Ureter (tissue), 1 donor: ENCODE data around the gene CAMTA1. TPM values are rescaled to one million over a fixed set of nuclear protein-coding genes. Genes with fewer than 3 reads are reported as not detected.
A peak's percentile ranks its signal among the peaks of the same experiment; 100 is the strongest.
"Not testable (repeated sequence)": the region's sequence is repeated elsewhere in the genome, so short reads cannot be mapped to it uniquely, and the experiment has no call there.

Experiments used
- DNase-seq: peaks from one replicate; pipeline ENCODE4 v3.0.0-alpha.2; 2020; ENCODE audit warnings: low spot score
- total RNA-seq: library from RNA; stranded (reverse); gene quantifications from one replicate; pipeline ENCODE4 v1.2.4, GENCODE V29; 2023
- donor health status: DM: yes; HTN: yes; CAD: no.

Gene CAMTA1
- total RNA-seq, 1 donor from 2014 or later: 88.1 TPM

DNA sequence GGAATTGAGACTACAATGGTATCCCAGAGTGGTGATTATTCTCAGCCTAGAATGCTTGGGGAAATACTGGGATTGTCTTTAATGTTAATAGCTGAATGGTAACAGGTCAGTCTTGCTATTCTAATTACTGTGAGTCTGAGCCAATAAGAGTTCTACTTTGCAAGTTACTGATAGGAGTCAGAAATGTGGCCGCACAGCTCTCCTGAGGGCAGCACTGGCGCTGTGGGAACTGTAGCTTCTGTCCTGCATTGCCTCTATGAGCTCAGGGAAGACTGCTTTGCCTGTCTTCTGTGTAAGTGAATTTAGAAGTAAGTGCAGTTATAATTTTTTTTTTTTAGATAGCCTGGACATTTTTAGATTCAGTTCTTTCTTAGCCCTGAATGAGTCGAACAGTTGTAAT is 975.8 kb downstream of the CAMTA1 start:
- DNase-seq: no peak

DNA sequence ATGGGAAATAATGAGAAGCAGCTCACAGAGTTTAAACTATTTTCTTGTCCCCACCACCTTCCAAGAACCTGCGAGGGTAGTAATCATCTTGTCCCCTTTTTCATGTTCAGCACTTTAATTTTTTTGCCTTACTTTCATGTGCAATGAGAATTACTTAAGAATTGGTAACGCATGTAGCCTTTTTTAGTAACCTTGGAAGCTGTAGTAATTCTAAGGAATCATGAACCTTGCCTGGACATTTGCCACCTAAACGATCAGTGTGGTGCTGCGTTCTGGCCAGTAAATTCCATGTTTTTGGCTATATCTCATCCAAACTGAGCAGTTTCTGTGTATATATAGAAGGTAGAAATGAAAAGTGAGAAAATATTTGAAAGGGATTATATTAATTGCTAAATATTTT is 981.9 kb downstream of the CAMTA1 start:
- no peak for DNase-seq

DNA sequence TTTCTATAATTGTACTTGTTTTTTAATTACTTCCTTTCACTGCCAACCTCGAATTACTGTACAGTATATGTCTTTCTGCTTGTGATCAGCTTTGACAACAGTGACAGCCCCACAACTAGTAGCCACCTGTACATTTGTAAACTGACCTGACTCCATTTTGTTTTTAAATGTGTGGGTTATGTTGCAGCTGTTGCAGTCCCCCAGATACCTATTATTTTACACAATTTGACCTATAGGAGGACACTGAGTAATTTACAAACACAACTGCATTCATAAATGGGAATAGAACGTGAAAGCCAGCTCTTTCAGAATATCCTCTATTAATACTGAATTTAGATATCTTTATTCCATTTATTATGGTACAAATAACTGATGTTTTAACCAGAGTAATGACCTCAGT is 983.3 kb downstream of the CAMTA1 start:
- DNase-seq: no peak

DNA sequence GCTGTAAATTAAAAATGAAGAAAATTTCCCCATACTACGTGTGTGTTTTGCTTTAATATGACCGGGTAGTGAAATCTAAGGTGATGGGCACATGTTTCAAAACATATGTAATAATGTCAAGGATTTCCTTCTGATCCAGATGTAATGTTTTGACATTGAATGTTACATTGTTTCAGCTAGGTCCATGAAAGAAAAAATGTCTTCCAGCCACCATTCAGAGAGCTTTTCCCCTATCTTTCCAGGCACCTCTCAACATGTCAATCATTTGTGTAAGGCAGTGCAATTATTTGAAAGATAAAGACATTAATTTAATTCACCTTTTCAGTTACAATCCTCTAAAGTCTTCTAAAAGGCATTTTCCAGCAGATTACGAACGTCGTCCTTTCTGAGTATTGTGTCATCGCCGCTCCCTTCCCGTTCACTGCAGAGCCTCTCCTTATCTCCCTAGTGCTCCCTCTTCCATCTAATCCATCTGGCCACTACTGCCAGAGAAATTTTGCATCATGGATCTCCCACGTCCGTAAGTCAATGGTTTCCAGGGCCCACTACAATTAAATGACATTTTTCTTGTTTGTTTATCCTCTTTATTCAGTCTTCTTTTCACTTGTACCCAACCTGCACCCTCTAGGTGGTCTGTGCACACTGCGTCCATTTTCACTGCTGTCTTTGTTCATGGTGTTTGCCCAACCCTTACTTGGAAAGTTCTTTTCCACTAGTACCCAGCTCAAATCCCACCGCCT is 984.6 kb downstream of the CAMTA1 start:
- DNase-seq: no peak

DNA sequence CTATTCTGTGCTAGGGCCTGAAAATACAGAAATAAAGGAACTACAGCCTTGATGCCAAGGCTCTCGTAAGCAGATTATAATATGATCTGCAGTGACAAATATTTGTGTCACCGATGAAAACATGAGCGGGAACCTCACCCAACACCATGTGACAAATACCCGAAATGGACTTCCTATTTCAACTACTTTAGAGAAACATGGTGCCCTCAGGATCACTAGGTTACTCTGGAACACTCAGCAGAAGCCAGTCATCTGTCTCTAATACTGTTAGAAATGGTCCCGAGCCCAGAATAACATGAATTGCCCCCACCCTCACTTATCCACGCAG is 985.4 kb downstream of the CAMTA1 start:
- DNase-seq: no peak

DNA sequence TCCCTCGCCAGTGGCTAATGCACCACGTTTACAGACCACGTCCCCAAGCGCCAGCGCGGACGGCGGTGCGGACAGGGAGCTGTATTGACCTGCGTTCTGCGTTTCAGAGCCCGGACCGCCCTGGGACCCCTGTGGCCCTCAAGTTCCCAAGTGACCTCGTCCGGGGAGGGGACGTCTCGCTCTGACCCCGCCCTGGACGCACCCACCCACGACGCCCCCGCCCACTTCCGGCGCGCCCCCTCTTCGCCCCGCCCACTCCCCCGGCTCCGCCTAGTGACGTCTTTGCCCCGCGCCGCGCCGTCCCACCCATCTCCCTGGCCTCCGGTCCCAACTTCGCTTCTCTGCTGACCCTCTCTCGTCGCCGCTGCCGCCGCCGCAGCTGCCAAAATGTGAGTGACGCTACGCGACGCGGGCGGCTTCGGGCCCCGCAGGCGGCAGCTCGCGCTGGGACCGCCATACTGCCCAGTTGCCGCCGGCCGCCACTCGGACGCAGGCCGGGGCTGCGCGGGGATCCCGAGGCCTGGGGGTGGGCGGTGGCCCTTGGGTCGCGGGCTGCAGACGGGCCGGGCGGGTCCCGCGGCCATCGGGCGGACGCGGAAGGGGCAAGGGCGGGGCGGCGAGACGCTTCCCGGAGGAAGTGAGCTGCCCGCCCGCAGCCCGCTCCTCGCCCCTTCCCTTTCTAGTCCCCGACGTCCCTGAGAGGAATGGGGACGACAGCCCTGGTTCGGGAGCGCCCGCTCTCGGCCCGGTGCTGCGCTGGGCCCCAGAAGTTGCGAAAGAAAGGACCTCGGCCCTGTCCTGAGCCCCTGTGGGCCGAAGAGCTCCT is 986.0 kb downstream of the CAMTA1 start, which contains the start of gene VAMP3:
Gene VAMP3 (plus strand): TSS at position 300 of the 826 bp plus-strand sequence. CDS start 88 bp downstream, at position 388.
- peak; percentile 93 for DNase-seq

DNA sequence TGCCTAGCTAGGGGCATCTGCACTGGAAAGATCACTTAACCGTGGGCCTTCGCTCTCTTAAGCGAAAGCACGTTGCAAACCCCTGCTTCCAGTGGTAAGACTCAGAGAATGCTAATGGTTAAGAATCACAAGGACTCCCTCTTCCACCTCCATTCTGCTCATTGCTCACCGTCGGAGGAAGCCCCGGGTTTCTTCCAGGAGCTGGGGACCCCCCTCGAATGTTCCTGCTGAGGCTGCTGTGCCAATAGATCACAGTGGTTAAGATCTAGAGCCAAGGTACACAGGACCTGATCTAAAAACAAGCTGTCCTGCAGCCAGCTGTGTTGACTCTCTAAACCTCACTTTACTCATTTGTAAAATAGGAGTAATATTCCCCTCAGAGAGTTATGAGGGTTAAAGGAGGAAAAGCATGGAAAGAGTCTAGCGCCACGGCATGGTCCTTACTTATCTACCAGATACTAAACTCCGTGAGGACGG is 986.6 kb downstream of the CAMTA1 start:
- DNase-seq: no peak

DNA sequence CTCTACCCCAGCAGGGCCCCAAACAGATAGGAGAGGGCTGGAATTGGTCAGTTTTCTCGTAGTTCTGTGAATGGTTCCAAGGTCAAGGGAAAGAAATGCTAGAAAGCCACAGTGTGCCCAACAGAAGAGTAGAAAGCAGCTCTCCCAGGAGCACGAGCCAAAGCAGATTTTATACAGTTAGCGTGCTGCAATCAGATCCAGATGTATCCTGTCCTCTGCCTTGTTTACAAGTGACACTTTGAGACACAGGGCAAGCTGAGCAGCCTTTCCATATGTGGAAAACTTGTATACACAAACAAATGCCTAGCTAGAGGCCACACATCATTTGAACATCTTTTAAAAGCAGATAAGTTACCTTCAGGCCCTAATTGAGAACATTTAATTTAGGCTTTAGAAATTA is 992.3 kb downstream of the CAMTA1 start:
- DNase-seq: no peak

DNA sequence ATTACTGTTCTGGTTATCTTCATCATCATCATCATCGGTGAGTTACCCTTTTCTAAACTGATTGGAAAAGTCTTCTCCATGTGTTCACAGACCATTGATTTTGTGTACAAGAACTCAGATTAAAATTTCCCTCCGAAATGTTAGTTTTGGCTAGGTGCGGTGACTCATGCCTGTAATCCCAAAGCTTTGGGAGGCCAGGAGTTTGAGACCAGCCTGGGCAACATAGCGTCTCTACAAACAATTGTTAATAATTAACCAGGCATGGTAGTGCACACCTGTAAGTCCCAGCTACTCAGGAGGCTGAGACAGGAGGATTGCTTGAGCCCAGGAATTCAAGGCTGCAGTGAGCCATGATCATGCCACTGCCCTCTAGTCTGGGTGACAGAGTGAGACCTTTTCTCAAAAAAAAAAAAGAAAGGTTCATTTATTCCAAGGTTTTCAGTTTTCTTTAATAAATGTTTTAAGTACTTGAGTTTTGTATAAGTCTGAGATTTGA is 992.9 kb downstream of the CAMTA1 start:
- DNase-seq: no peak

DNA sequence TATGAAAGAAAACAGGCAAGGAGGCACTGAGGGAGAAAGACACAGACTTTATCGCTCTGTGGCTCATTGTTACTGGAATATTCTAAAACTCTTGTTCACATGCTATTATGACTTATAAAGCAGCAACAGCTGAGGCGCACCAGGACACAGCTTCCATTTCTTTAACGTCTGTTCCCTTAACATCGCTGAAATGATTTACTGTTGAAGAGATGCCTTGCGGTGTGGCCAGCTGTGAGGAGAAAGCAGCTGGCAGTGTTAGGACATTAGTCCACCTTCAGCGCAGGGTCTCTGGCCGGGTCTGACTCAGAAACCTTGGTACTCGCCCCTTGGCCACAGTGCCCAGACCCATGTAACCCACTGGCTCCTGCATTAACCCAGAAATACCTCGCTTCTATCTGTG is 995.7 kb downstream of the CAMTA1 start:
- no peak for DNase-seq

DNA sequence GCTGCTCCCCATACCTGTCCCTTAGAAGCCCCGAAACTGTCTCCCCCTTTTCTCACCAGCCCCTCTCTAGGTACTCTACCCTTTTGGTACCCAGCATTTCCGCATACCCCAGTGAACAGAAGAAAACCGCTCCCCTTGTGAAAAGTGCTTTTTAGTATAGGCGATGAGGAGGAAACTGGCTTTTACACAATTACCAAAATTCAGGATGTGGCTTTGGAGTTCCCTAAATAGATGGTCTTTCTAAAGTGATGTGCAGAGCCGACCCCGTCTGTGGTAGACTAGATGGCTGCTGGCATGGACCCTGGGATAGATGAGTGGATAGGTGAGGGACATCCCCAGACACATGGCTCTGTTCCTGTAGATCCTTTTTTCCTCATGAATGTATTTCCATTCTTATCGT is 996.2 kb downstream of the CAMTA1 start:
- DNase-seq: no peak

DNA sequence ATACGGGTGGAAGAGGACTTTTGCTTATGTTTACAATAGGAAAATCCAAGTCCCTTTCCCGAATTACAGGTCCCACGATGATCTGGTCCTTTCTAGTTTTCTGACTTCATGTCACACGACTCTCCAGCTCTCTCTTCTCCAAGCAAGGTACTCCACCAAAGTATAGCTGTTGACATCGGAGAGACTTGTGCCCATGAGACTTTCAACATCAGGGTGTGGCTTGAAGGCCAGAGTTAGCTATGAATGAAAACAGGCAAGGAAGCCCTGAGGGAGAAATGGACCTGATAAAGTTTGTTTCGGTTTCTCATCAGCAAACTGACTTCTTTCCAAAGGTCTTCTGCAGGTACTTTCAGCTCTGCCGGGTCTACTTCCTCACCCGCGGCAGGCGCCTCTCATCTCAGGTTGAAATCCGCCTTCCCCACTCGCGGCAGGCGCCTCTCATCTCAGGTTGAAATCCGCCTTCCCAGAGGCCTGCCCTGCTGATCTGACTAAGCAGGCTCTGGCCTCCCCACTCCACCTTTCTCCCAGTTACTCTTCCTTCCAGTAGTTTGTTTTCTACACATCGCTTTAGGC is 996.8 kb downstream of the CAMTA1 start:
- DNase-seq: no peak

DNA sequence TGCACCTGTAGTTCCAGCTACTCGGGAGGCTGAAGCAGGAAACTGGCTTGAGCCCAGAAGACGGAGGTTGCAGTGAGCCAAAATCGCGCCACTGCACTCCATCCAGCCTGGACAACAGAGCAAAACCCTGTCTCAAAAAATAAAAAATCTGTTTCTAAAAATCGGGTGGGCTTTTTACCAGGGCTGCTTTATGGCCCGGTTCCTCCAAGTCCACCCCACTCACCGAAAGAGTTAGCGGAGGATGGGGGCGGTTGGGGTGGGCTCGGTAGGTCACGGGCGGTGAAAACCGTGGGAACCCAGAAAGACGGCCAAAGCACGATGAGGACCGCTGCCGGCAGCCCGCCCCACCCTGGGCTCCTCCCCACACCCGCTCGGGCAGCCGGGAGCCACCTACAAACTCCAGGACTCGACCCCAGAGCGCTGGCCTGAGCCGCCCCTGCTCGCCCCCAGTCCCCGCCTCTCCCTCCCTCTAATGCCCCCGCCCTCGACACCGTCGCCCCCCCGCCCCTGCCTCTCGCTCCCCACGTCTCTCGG is 998.0 kb downstream of the CAMTA1 start:
- peak; percentile 70 for DNase-seq

DNA sequence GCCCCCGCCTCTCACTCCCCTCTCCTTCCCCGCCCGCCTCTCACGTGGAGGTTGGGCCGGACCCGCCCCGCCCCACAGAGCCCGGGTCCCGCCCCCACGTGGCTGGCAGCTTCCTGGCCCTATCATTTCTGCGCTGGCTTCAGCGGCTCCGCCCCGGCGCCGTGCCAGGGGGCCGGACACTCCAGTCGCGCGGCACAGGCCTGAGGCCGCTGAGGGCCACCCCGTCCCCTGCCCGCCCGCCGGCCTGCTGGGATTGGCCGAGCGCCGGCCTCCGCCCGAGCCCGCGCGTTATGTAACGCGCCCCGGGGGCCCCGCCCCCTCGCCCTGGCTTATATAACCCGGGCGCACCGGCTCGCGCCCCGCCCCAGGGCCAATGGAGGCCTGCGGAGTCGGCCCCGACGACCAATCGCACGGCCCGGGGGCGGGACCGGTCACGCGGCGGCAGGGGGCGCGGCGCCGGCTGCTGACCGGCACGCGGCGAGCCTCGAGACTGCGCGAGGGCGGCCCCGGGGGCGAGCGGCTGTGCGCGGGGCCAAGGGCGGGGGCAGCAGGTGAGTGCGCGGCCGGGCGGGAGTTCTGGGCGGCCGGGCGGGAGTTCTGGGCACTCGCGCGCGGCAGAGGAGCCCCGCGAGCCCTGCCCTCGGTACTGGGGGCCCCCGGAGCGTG is 998.7 kb downstream of the CAMTA1 start, which contains the start of gene PER3:
Gene PER3 (plus strand): TSS at position 466 of the 666 bp plus-strand sequence. CDS start 587 bp downstream, outside the sequence.
- DNase-seq: peak; percentile 97

DNA sequence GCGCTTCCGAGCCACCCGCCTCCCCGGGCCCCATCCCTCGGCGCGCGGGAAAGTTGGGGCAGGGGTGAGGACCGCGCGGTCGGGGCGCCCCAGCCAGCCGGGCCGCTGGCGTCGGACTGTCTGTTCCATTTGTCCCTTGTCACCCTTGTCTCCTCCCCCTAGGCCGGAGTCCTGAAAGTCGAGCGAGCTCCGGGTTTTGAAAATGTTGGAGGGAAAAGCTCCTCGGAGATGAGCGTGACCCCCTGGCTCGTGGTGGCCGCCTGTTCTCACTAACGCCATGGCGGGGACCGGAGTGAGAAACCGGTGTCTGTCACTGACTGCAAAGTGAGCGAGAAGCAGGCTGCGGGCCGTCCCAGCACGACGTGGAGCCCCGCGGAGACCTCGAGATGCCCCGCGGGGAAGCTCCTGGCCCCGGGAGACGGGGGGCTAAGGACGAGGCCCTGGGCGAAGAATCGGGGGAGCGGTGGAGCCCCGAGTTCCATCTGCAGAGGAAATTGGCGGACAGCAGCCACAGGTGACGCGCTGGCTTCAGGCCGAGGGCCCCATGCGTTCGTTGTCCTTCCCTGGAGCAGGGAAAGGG is 999.3 kb downstream of the CAMTA1 start:
- peak; percentile 57 for DNase-seq

DNA sequence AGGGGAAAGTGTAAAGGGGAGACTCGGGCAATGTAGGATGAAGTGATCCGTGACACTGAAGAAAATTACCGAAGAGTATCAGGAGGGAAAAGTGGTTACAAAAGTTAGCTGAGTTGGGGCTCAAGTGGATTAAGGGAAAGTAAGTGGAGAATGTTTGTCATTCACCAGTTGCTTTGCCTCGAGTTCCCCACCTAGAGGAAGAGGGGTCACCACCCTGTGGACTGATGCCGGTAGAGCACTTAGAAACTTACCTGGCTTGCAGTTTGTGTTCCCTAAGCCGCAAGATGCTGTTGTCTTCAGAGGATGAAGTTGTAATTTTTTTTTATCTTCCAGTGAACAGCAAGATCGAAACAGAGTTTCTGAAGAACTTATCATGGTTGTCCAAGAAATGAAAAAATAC is 999.9 kb downstream of the CAMTA1 start:
- no peak for DNase-seq

DNA sequence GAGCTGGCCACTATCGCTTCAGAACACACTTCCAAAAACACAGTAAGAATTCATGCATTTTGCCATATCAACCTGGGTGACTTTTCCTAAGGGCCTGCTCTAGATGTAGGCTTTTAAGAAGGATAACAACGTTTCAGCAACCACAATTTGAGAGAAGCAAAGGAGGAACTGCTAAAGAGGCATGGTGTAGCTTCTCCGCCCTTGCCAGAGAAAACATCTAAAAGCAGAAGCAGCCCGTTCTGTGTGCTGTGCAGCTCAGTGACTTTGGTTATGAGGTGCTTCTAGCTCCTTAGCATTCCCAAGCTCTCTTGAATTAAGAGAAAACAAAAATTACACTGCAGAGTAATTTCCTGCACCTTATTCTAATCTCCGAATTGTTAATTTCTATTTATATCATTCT is 1001.5 kb downstream of the CAMTA1 start:
- DNase-seq: no peak

DNA sequence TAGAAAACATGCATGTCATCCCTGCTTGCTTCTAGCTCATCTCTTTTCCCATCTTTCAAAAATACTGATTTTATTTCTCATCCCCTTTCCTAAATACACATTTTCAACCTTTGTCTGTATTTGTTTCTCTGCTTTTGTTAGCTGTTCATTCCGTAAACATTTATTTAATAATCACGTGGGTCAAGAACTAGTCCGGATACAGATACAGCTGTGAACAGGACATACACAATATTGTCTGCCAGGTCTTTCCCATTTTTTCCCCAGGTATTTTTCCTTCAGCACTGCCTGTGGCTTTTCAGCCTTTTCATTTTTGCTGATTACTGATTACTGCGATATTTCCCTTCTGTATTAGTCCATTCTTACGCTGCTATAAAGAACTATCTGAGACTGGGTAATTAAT is 1004.6 kb downstream of the CAMTA1 start:
- no peak for DNase-seq

DNA sequence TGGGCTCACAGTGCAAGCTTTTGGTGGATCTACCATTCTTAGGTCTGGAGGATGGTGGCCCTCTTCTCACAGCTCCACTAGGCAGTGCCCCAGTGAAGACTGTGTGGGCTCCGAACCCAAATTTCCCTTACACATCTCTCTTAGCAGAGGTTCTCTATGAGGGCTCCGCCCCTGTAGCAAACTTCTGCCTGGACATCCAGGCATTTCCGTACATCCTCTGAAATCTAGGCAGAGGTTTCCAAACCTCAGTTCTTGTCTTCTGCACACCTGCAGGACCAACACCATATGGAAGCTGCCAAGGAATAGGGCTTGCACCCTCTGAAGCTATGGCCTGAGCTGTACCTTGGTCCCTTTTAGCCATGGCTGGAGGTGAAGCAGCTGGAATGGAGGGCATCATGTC is 1005.8 kb downstream of the CAMTA1 start:
- not testable (repeated sequence) for DNase-seq

DNA sequence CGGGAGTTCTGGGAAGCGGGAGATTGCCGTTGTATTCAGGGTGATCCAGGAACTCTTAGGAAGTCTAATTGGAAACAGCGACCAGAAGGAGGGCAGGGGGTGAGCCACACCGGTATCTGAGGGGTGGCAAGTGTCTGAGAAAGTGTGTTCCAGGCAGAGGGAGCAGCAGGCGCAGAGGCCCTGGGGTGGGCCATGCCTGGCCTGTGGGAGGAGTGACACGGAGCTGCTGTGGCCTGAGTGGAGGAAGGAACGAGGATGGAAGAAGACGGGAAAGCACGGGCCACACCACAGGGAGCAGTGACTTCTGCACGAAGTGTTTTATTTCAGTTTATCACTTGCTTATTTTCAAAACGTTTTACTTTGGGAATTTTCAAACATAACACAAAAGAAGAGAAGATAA is 1010.2 kb downstream of the CAMTA1 start:
- DNase-seq: no peak

DNA sequence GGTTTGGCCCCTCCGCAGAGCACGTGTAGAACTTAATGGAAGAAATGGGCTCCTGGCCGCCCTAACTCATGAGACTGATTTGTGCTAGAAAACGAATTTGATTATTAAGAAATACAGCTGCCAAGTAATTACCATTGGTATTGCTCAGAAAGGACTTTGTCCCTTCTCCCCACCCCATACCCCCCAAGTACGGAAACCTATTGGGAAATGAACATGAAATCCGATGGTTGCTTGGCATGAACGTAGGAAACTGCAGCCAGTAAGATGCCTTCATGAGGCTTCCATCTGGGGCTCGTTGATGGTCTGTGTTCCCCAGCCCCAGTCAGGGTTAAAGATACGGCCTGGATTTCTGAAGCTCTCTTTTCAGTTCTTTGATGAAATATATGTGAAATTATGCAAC is 1020.2 kb downstream of the CAMTA1 start:
- DNase-seq: no peak
